GM19324 (cell line): ENCODE data around the gene LMO7.
A peak's percentile ranks its signal among the peaks of the same experiment; 100 is the strongest.
"Not testable (repeated sequence)": the region's sequence is repeated elsewhere in the genome, so short reads cannot be mapped to it uniquely, and the experiment has no call there.

ENCODE experiments used
- ATAC-seq: cut with Tn5 transposase; IDR thresholded peaks from one replicate; pipeline ENCODE4 v1.9.1; 2021; ENCODE audit warnings: mild to moderate bottlenecking, moderate library complexity; ENCODE audit not compliant: unreplicated experiment, low FRiP score

Gene LMO7

DNA sequence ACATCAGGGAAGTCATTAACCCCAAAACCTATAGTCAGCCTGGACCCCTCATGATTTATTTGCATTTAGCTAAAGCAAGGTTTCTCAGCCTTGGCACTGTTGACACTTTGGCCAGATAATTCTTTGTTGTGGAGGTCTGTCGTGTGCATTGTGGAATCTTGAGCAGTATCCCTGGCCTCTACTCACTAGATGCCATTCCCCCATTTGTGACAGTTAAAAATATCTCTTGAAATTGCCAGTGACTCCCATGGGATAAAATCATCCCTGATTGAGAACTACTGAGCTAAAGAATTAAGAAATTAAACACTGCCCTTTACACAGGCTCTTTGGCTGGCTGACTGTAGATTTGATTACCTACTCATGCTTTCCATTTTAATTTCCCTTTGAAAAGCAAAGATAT lies 102.7 kb downstream of the LMO7 start:
- no peak for ATAC-seq

DNA sequence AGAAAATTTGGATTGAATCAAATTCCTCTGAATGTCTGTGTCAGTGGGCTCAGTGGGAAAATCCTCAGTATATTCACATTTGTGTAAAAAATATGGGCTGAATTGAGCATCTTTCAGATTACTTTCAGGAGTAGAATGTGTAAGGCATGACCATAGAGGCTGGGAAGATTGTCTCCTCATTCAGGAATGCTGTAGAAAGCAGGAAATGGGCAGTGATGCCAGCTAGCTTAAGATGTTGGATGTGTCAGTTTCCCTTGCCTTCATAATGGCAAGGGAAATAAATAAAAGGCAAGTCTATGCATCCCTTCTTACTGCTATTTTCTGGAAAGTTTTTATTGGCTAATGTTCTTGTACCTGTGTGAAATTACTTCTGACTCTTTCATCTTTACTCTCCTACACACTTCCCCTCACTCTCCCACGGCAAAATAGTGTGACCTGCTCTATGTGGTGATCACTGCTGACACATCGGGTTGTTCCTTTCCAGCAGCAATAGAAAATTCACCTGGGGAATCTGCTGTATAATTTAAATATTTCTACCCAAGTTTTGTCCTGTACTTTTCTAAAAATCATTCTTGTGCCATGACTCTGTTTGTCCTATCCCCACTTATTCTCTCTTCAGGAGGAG lies 103.2 kb downstream of the LMO7 start:
- no peak for ATAC-seq

GRCh38 chr13:75740031-75740430 lies 103.9 kb downstream of the LMO7 start:
- ATAC-seq, result no peak

GRCh38 chr13:75743072-75743471 lies 106.9 kb downstream of the LMO7 start:
- ATAC-seq, result not testable (repeated sequence)

GRCh38 chr13:75744127-75744526 lies 108.0 kb downstream of the LMO7 start:
- no peak for ATAC-seq

DNA sequence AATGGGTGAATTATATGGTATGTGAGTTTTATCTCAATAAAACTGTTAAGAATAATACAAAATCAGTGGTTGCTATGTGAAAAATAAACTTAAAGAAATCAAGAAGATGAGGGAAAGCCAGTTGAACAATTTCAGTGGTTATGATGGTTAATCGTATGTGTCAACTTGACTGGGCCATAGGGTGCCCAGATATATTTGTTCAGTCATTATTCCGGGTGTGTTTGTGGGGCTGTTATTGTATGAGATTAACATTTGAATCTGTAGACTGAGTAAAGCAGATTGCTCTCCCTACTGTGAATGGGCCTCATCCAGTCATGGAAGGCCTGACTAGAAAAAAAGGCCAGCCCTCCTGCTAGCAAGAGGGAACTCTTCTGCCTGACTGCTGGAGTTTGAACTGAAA lies 109.3 kb downstream of the LMO7 start:
- no peak for ATAC-seq

GRCh38 chr13:75748874-75749273 lies 112.7 kb downstream of the LMO7 start:
- no peak for ATAC-seq

GRCh38 chr13:75749407-75749806 lies 113.3 kb downstream of the LMO7 start:
- no peak for ATAC-seq

DNA sequence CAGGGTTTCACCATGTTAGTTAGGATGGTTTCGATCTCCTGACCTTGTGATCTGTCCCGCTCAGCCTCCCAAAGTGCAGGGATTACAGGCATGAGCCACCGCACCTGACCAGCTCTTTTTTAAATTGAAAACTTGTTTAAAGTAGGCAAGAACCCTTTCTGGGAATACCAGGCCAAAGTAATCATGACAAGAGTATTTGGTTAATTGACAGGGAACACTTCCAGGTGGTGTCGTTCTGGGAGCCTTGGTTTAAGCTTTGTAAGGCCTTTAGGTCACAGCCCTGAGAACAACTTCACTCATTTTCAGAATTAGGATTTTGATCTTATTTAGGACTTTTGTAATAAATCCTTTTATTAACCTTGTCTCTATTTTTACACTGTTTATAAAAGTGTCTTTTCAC lies 115.2 kb downstream of the LMO7 start:
- ATAC-seq, result no peak

- no peak for ATAC-seq
These were observed 116.7 kb downstream of the LMO7 start for GRCh38 chr13:75752826-75753225.

DNA sequence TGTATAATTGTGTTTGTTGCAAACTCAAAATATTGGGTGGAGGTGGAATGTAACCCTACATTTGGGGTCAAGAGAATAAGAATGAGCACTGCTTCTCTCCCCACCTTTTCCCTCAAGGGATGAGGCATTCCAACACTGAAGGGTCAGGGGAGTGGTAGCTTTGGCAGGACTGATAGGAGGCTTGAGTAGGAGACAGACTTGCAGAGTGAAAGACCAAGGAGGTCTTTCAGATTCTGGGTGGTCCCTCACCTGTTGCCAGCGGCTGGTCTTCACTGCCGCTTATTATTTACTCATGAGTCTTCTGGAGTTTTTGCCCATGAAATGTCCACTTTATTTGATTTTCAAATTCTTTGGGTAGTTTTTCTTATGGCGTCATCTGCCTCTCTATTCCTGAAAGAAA lies 118.8 kb downstream of the LMO7 start:
- ATAC-seq, result no peak

DNA sequence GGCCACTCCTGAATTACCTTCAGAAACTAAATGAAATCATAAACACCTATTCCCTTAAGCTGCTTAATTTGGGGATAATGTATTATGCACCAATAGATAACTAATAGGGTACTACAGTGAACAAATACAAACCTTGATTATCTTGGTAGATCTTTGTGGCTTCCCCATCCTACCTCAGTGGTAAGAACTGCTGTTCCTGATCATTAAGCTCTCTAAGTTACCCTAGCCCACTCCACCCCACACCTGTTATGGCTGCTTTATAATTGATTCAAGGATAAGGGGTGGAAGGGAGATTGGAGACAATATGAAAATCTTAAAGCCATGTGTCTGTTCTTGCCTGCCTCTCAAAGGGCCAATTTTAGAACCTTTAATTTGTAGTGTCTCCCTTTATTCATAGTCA lies 121.2 kb downstream of the LMO7 start:
- ATAC-seq, result no peak

- ATAC-seq, result no peak
These were observed 123.4 kb downstream of the LMO7 start for GRCh38 chr13:75759531-75759930.

DNA sequence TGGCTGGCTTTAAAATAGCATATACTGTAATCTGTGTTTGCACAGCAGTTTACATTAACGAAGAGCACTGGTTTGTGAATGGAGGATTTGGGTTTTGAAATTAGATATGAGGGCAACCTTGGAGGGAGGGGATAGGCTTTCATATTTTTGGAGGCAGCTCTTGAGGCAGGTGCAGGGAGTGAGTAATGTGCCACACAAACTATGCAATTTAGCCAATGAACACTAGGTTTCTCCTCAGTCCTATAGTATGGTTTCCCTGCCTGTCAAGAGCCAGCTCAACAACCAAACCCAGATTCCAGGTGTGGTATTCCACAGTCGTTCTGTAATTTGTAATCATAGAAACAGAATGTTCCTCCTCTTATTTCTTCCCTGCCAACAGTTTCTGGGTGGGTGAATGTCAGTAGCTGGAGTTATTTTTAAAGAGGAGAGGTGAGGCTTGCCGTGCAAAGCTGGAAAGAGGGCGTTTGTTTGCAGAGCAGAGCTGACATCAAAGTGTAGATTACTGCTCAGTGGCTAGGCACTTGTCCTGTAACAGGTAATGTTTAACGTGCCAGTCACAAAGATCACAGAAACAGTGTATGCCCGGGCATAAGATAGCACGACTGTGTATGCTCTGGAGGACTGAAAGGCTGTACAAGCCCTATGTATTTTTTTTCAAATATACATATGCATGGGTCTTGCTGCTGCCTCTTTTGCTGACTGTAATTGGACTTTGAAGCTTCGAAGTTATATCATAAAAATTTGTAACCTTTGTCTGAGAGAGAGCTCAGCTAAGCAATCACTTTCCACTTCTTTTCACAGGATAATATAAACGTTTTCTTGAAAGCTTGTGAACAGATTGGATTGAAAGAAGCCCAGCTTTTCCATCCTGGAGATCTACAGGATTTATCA lies 124.2 kb downstream of the LMO7 start:
- ATAC-seq, result peak; percentile 39

DNA sequence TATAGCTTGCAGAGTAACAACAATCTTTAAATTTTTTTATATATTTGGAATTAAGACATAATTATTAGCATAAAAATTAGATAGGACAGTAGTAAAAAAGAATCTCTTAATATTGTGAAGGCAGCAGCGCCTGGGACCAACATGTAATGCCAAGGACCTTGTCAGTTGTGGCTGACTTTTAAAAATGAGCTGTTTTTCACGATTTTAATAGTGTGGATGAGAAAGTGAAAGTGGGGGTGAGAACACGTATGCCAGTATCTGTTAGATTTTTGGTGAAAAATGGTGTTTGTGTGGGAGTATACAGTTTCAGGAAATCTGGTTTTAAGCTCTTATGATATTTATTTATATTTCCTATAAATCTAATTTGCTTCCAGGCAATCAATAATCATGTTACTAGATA lies 125.2 kb downstream of the LMO7 start:
- no peak for ATAC-seq

- ATAC-seq, result peak; percentile 93
These were observed 126.2 kb downstream of the LMO7 start for GRCh38 chr13:75762076-75762937.

GRCh38 chr13:75762955-75763354 lies 126.8 kb downstream of the LMO7 start:
- no peak for ATAC-seq

GRCh38 chr13:75763512-75763911 lies 127.4 kb downstream of the LMO7 start:
- ATAC-seq, result no peak

DNA sequence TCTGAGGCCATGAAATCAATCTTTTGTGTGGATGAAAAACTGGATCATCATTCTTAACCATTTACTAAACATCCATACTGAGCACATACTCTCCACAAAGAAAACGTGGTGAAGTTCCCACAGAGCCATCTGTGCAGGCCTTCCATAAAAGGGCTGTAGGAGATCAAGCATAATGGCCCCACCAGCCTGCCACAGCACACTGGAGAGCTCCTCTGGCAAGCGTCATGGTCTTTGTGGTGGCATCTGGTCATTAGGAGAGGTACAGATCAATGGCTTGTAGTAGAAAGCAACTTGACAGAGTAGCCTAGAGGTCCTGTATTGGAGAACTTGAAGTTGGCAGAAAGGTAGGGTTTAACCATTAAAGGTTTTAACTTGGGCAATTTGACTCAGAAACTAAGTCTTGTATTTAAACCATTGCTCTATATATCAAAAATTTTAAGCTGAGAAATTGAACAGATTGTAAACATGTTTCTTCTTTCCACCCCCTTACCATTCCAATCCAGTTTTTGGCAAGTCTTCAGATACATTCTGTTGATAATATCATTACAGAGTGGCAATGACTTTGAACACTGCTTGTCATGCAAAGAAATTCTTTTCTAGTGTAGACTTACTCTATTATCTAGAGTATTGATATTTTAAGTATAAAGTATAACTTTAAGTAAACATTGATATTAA lies 128.3 kb downstream of the LMO7 start:
- ATAC-seq, result no peak

DNA sequence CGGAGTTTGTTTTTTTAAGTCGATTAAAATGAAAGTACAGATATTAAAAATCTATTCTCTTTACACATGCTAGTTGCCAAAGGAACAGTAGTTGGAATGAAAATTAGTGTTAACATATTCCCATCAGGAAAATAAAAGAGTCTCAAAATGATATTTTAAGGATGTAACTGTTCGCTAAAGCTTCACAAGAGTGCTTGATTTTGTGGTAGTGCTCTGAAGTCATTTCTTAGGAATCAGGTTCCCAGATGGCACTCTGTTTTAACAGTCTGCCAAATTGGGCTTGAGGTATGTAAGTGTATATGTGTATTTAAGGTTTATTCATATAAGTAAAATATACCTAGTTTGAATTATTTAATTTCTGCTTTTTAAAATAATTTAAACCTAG lies 128.8 kb downstream of the LMO7 start:
- ATAC-seq, result no peak

DNA sequence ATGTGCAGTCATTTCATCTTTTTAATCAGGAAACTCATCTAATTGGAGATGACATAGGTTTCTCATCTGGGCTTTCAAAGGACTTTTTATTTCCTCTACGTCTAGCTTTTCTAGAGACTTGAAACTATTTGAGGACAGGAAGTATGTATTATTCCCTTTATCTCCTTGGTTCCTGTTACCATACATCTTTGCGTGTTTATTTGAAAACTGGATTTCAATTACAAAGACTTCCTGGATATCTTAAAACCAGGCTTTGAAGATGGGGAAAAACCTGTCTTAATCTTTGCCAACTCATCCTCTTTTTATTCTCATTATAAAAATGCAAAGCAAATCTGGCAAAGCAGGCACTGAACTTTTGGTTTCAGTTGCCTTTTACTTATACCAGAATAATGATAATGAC lies 130.5 kb downstream of the LMO7 start:
- ATAC-seq, result no peak
